ENCODE results near the gene SEC14L6. TPM values are rescaled to one million over a fixed set of nuclear protein-coding genes. Genes with fewer than 3 reads are reported as not detected.

The SEC14L6 gene
- total RNA-seq, 4 donors from 2014 or later: 0.11 TPM; not detected in 3

DNA sequence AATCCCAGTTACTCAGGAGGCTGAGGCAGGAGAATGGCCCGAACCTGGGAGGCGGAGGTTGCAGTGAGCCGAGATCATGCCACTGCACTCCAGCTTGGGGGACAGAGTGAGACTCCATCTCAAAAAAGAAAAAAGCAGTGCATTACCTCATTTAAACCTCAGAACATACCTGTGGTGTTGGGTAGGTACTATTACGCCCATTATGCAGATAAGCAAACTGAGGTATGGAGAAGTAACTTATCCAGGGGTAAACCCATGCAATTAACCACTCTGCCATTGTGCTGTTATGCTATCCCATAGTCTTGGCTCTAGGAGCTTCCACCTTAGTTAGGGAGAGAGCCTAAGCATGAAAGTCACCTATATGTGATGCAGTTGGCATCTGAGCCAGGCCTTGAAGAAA, 72.4 kb downstream of the SEC14L6 start:
- Histone ChIP-seq H3K27me3 (no peaks in the 10 kb centered on the region), H3K27ac (no peak overlapping the region), H3K4me1 (peaks cover 4 to 5% of the 10 kb centered on the region in 2 donors), H3K36me3 (no peaks in the 10 kb centered on the region), H3K4me3 (replicated peaks in 1 of 3) (no peak overlapping the region), H3K9me3 (no peaks in the 10 kb centered on the region)
- WGBS, 2 donors: 94 to 99% methylated on average over 4 of the region's 4 CpGs
- no peak for DNase-seq
- intact Hi-C loops (cut with DNase I): no loop called here
- no peak for TF ChIP-seq POLR2A (IDR thresholded peaks at IDR 0.05)
- TF ChIP-seq, protein P1, sequence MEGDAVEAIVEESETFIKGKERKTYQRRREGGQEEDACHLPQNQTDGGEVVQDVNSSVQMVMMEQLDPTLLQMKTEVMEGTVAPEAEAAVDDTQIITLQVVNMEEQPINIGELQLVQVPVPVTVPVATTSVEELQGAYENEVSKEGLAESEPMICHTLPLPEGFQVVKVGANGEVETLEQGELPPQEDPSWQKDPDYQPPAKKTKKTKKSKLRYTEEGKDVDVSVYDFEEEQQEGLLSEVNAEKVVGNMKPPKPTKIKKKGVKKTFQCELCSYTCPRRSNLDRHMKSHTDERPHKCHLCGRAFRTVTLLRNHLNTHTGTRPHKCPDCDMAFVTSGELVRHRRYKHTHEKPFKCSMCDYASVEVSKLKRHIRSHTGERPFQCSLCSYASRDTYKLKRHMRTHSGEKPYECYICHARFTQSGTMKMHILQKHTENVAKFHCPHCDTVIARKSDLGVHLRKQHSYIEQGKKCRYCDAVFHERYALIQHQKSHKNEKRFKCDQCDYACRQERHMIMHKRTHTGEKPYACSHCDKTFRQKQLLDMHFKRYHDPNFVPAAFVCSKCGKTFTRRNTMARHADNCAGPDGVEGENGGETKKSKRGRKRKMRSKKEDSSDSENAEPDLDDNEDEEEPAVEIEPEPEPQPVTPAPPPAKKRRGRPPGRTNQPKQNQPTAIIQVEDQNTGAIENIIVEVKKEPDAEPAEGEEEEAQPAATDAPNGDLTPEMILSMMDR (IDR thresholded peaks at IDR 0.05): no peak

DNA sequence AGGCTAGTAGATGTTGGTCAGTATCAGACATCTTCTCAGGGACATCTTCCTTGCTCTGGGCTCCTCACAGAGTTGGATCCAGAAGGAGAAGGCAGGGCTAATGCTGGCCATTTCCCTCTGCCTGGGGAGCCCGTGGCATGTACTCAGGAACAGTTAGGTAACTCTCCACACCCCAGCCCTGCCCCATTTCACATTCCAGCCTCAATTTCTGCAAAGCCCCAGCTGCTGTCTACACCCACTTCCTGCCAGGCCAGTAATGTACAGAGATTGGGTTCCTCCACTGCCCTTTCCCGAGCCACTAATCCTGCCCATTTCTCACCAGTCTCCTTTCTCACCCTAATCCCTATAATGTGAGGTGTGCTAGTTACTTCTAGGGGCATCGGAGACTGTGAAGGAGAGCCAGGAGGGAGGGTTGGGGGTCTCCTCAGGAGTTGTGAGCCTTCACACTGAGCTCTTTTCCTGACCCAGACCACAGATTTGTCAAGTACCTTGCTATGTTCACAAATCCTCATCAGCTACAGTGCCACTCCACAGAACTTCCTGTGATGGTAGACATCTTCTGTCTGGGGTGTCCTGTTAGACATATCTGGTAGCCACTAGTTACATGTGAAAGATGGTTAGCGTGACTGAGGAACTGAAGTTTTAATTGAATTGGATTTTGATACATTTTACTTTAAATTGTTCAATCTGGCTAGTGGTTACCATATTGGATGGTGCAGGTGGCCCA, 73.4 kb downstream of the SEC14L6 start:
- Histone ChIP-seq H3K4me1 (peaks cover 4 to 5% of the 10 kb centered on the region in 2 donors), H3K4me3 (replicated peaks in 1 of 3) (no peak overlapping the region), H3K9me3 (no peaks in the 10 kb centered on the region), H3K27ac (no peak overlapping the region), H3K36me3 (no peaks in the 10 kb centered on the region), H3K27me3 (no peaks in the 10 kb centered on the region)
- DNase-seq: no peak
- intact Hi-C loops (cut with DNase I): no loop called here
- 68 to 77% methylated on average over 4 of the region's 4 CpGs for WGBS, 2 donors
- TF ChIP-seq POLR2A (IDR thresholded peaks at IDR 0.05): no peak
- TF ChIP-seq, protein P1 (IDR thresholded peaks at IDR 0.05): no peak

Other genes starting within 250 kb of the SEC14L6 start
- gene TBC1D10A, start 219.8 kb downstream of the SEC14L6 start, total RNA-seq: 10 to 100 TPM; 28.4 to 44.7 (median 35.9) TPM
- 100 to 1,000 TPM in 3 of 4 donors, 10 to 100 TPM in 1; 52.8 to 193 (median 135) TPM for gene SF3A1, start 189.8 kb downstream of the SEC14L6 start, total RNA-seq
- gene CCDC157, start 189.7 kb downstream of the SEC14L6 start, total RNA-seq: 10 to 100 TPM in 3 of 4 donors, 1 to 10 TPM in 1; 8.1 to 18.3 (median 15.6) TPM
- gene RNF215, start 159.3 kb downstream of the SEC14L6 start, total RNA-seq: 10 to 100 TPM; 14.8 to 25.5 (median 18.8) TPM
- 10 to 100 TPM; 26.6 to 59.1 (median 30.4) TPM for gene SEC14L2, start 149.7 kb downstream of the SEC14L6 start, total RNA-seq
- gene MTFP1, start 121.0 kb downstream of the SEC14L6 start, total RNA-seq: 10 to 100 TPM in 3 of 4 donors, 1 to 10 TPM in 1; 5.8 to 25.7 (median 14.4) TPM
- gene SEC14L3, start 74.7 kb downstream of the SEC14L6 start, total RNA-seq: 1 to 10 TPM in 1 of 4 donors, not detected in 3; 1.5 TPM
- gene SEC14L4, start 41.0 kb downstream of the SEC14L6 start, total RNA-seq: under 1 TPM in 3 of 4 donors, not detected in 1; 0.13 to 0.39 (median 0.22) TPM
- 1 to 10 TPM in 1 of 4 donors, under 1 TPM in 2, not detected in 1; 0.50 to 1.4 (median 0.67) TPM for gene GAL3ST1, start 27.9 kb upstream of the SEC14L6 start, total RNA-seq
- gene PES1, start 45.2 kb upstream of the SEC14L6 start, total RNA-seq: 10 to 100 TPM; 36.6 to 62.4 (median 47.9) TPM
- 10 to 100 TPM; 26.3 to 55.1 (median 41.4) TPM for gene TCN2, start 60.4 kb upstream of the SEC14L6 start, total RNA-seq
- 1 to 10 TPM; 3.7 to 6.3 (median 5.0) TPM for gene SLC35E4, start 89.0 kb upstream of the SEC14L6 start, total RNA-seq
- gene DUSP18, start 121.1 kb upstream of the SEC14L6 start, total RNA-seq: 1 to 10 TPM; 6.9 to 8.4 (median 7.3) TPM
- gene OSBP2, start 148.1 kb upstream of the SEC14L6 start, total RNA-seq: 10 to 100 TPM in 3 of 4 donors, 1 to 10 TPM in 1; 7.8 to 13.4 (median 11.5) TPM

All from thyroid gland (tissue), 4 donors.